ENCODE data around the gene IGSF21.

Gene IGSF21

DNA sequence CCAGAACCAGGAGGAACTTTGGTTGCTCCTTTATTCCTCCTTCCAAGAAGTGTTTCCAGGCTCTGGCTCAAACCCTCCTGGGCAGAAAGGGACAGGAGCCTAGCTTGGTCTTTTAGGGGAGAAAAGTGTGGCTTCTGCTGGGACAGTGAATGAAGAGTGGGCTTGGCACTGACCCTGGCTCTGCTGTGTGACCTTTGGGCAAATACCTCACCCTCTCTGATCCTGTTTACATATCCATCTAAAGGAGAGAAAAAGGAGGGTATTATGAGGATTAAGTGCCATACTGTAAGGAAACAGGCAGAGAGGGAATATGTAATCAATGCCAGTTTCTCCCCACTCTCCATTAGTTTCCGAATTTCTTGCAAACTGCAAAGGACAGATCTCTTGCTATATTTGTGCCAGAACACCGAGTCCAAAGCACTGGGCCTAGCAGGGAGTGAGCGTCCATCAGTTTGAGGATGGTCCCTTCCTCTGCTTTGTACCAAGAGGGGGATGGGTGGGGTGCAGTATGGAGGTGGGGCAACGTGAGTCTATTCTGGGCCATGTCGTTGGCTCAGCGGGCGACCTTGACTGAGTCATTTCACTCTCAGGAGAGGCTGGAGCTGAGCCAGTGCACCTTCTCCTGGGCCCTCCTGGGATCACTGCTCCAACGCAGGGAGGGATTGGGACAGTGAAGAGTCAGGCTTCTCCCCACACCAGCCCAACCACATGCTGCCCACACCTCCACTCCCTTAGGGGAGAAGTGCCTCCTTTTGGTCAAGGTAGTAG, 38.4 kb downstream of the IGSF21 start:
- DNase-seq = no peak
- Mint-ChIP-seq H3K27me3 (ENCODE audit: low read depth, poor library complexity) (peaks cover 24% of the 10 kb centered on the region), H3K4me3 (no peak overlapping the region), H3K9me3 (no peaks in the 10 kb centered on the region), H3K36me3 (ENCODE audit: low read depth) (no peaks in the 10 kb centered on the region), H3K27ac (no peak overlapping the region), H3K4me1 (peaks cover 27% of the 10 kb centered on the region)
- TF ChIP-seq, protein P1, sequence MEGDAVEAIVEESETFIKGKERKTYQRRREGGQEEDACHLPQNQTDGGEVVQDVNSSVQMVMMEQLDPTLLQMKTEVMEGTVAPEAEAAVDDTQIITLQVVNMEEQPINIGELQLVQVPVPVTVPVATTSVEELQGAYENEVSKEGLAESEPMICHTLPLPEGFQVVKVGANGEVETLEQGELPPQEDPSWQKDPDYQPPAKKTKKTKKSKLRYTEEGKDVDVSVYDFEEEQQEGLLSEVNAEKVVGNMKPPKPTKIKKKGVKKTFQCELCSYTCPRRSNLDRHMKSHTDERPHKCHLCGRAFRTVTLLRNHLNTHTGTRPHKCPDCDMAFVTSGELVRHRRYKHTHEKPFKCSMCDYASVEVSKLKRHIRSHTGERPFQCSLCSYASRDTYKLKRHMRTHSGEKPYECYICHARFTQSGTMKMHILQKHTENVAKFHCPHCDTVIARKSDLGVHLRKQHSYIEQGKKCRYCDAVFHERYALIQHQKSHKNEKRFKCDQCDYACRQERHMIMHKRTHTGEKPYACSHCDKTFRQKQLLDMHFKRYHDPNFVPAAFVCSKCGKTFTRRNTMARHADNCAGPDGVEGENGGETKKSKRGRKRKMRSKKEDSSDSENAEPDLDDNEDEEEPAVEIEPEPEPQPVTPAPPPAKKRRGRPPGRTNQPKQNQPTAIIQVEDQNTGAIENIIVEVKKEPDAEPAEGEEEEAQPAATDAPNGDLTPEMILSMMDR (IDR thresholded peaks at IDR 0.05) = no peak

DNA sequence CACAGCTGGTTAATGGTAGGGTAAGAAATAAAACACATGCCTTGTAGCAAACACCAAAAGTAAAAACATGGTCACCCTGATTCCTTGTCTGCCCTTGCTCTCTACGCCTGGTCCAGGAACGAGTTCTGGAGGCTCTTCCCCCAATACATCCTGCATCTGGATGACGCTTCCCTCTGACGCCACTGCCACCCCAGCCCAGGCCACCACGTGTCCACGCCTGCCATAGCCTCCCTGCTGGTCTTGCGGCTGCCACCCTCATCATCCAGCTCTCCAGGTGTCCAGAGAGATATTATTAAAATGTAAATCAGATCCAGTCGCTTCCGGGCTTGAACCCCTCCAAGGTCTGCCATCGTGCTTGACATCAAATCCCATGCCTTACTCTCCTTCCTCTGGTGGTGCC, 39.3 kb downstream of the IGSF21 start:
- DNase-seq = no peak
- H3K27ac Mint-ChIP-seq = no peak overlapping the region
- no peaks in the 10 kb centered on the region for H3K9me3 Mint-ChIP-seq
- peaks cover 27% of the 10 kb centered on the region for H3K4me1 Mint-ChIP-seq
- H3K4me3 Mint-ChIP-seq = no peak overlapping the region
- no peaks in the 10 kb centered on the region for H3K36me3 Mint-ChIP-seq (ENCODE audit: low read depth)
- TF ChIP-seq, protein P1 (IDR thresholded peaks at IDR 0.05) = no peak
- H3K27me3 Mint-ChIP-seq (ENCODE audit: low read depth, poor library complexity) = peaks cover 24% of the 10 kb centered on the region

DNA sequence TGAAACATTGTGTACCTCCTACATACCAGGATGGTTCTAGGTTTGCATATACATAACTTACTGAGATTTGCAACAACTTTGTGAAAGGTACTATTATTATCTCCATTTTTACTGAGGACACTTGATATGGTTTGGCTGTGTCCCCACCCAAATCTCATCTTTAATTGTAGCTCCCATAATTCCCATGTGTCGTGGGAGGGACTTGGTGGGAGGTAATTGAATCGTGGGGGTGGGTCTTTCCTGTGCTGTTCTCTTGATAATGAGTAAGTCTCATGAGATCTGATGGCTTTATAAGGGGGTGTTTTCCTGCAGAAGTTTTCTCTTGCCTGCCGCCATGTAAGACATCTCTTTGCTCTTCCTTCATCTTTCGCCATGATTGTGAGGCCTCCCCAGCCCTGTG, 40.1 kb downstream of the IGSF21 start:
- Mint-ChIP-seq H3K4me1 (peaks cover 27% of the 10 kb centered on the region), H3K27ac (no peak overlapping the region), H3K27me3 (ENCODE audit: low read depth, poor library complexity) (peaks cover 27% of the 10 kb centered on the region), H3K4me3 (no peak overlapping the region), H3K36me3 (ENCODE audit: low read depth) (no peaks in the 10 kb centered on the region), H3K9me3 (no peaks in the 10 kb centered on the region)
- no peak for DNase-seq
- TF ChIP-seq, protein P1 (IDR thresholded peaks at IDR 0.05) = no peak

DNA sequence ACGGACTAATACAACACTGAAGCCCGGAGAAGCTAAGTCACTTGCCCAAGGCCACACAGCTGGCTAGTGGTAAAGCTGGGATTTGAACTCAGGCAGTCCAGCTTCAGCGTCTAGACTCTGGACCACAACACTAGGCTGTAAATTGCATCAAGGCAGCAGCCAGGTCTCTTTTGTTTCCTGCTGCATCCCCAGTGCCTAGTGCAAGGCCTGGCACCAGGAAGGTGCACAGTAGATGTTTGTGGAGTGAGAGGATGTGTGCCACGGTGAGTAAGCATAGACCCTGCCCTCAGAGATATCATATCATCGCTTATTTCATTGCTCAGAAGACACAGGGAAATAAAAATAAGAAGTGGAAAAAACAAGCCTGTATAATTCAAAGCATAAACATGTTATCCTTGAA, 40.9 kb downstream of the IGSF21 start:
- Mint-ChIP-seq H3K4me1 (peaks cover 27% of the 10 kb centered on the region), H3K27ac (no peak overlapping the region)

DNA sequence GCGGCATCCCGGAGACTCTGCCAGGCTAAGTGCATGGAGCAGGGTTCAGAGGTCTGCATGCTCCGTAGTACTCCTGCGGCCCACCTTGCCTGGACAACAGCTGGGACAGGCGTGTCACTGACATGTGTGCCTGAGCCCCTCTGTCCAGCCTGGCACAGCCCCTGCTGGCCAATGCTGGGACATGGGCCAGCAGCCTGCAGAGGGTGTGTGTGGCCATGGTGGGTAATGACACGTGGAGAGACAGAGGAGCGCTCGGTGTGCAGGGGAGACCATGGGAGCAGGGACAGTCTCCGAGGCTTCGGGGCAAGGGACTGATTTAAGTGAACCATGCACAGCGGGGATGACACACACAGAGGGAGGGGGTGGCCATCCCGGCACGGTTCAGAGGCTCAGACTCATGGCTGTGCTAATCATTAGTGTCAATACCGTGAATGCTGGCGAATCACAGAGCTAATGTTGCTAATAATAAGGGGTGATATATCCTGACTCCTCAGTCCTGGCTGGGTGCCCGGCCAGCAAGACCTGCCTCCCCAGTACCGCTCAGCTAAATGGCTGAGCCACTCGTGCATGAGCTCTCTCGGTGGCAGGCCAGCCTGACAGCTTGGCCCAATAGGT, 41.5 kb downstream of the IGSF21 start:
- Mint-ChIP-seq H3K9me3 (no peaks in the 10 kb centered on the region), H3K4me1 (peaks cover 29% of the 10 kb centered on the region), H3K4me3 (no peak overlapping the region), H3K27me3 (ENCODE audit: low read depth, poor library complexity) (peaks cover 31% of the 10 kb centered on the region), H3K36me3 (ENCODE audit: low read depth) (no peaks in the 10 kb centered on the region), H3K27ac (no peak overlapping the region)
- DNase-seq = peak; percentile 54
- TF ChIP-seq, protein P1 (IDR thresholded peaks at IDR 0.05) = peak; percentile 48

More for the DNA sequence above, 40.9 kb downstream of the IGSF21 start:
- peaks cover 28% of the 10 kb centered on the region for H3K27me3 Mint-ChIP-seq (ENCODE audit: low read depth, poor library complexity)
- no peaks in the 10 kb centered on the region for H3K36me3 Mint-ChIP-seq (ENCODE audit: low read depth)
- TF ChIP-seq, protein P1 (IDR thresholded peaks at IDR 0.05) = no peak
- DNase-seq = no peak
- H3K4me3 Mint-ChIP-seq = no peak overlapping the region
- no peaks in the 10 kb centered on the region for H3K9me3 Mint-ChIP-seq

Data from nephron progenitor cell (in vitro differentiated cells).